ENCODE data around the gene OR9G4.

DNA sequence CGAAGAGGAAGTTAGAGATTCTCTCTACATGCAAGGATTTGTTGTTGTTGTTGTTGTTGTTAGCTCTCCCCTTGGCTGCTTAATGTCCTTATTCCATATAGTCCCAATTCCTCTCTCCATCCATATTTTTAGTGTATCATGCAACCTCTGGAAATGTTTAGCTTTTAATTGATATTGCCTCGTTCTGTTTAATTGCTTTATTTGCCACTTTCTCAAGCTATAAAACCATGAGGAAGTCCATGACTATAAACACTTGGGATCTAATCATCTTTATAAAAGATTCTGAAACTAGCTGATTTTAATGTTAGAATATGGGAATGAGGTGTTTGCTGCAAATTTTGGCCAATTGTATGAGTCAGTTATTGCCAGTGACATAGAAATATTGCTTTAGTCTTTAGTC lies 55.1 kb downstream of the OR9G4 start:
- TF ChIP-seq SUZ12 (IDR thresholded peaks at IDR 0.05; ENCODE audit: extremely low read depth, insufficient read depth, insufficient read length), result no peak
- no peak for TF ChIP-seq YY1 (IDR thresholded peaks at IDR 0.05; ENCODE audit: insufficient read depth, insufficient read length)
- no peak for TF ChIP-seq ZNF274 (IDR thresholded peaks at IDR 0.05; ENCODE audit: low read depth, low read length)

Measured in NT2/D1 (cell line).